NCI-H82 treated with DMSO at 0.1 percent for 48 hours (cell line): ENCODE measurements around the gene TNNI2.
"Not testable (repeated sequence)": the region's sequence is repeated elsewhere in the genome, so short reads cannot be mapped to it uniquely, and the experiment has no call there.

Experiments used
- DNase-seq: peaks from one replicate; lab custom pipeline; 2025; ENCODE audit not compliant: unreplicated experiment; lab: John Stamatoyannopoulos, UW

The TNNI2 gene

DNA sequence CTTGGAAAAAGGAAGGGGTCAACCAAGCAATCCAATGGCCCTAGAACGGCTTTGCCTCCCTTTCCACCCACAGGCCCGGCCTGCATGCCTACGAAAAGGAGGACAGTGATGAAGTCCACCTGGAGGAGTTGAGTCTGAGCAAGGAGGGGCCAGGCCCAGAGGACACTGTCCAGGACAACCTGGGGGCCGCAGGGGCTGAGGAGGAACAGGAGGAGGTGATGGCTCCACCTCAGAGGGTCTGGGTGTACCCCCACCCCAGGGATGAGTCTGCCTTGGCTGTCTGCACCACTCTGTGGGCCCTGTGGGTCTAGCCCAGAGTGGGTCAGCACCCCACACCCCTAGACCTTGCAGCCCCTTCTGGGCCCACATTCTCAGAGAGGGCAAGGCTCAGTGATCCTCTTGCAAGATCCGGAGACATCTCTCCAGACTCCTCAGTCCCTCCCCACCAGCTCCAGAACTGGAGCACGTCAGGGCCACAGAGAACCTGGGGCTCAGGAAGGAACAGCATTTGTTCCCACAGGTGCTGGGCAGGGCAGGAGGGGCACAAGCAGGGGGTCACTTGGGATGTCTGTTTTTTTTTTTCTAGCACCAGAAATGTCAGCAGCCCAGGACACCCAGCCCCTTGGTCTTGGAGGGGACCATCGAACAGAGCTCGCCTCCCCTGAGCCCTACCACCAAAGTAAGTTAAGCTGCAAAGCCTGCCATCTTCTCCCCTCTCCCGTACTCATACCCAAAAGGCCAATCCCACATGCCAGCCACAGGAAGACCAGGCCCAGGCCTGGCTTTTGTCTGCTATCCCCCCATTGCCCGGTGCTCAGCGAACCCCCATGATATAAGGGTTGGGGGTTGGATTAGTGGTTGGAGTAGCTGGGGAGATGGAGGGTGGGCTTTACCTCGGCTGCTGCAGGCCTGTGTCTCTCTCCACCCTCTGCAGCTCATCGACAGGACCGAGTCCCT, 44.8 kb downstream of the TNNI2 start:
- no peak for DNase-seq

DNA sequence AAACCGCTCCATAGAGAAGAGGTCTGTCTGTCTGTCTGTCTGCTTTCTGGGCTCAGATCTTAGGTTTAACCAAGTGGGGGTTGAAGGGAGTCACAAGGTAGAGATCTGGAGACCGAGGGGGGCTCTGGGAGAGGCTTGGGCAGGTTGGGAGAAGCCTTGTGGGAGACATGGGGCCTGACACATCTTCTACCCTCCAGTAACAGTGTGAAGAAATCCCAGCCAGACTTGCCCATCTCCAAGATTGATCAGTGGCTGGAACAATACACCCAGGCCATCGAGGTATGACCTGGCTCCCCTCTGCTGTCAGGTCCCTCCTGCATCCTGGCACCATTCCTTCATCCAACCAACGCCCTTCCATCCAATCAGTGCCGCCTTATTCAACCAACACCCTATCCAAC, 45.5 kb downstream of the TNNI2 start:
- no peak for DNase-seq

DNA sequence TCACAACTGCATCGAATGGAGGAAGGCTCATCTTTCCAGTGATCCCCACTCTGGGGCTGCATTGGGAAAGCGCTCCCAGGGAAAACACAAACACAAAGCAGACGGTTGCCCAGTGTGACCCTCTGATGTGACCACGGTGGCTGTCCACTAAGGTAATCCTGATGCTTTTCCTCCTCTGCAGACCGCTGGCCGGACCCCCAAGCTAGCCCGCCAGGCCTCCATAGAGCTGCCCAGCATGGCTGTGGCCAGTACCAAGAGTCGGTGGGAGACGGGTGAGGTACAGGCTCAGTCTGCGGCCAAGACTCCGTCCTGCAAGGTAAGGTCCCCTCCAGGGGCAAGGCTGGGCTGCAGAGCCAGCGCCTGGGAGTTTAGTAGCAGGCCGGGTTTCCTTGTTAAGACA, 47.8 kb downstream of the TNNI2 start:
- DNase-seq = not testable (repeated sequence)

DNA sequence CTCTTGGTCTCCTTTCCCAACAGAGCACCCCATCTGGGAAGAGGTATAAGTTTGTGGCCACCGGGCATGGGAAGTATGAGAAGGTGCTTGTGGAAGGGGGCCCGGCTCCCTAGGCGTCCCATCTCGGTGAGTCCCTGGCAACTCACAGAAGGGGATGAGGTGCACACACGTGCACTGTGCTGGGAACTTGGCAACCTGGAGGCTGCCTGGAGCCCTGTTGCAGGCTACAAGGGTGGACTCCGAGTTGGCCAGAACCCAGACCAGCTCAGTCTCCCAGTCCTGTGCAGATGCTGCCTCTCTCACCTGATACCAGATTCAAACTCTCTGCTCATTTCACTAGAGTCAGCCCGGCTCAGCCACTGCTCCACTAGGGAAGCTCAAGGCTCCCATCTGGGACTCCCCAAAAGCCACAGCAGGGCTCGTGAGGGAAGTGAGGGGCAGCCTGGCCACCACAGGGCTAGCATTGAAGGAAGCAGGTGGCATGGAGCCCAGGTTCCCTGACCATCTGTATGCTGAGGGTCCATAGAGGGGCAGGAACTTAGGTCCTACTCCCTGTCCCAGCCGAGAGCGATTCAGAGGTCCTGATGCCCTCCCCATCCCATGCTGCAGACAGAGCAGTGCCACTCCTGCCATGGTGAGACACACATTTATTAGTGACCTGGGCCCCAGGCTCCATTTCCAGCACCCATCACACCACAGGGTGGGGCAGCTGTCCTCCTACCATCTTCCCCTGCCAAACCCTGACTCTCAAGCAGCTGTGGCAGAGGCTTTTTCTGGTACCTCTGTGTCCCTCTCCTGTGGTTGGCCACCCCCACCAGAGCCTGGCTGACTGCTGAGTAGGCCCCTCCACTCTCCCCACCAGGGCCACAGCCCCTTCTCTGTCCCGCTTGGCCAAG, 48.9 kb downstream of the TNNI2 start:
- DNase-seq = no peak

DNA sequence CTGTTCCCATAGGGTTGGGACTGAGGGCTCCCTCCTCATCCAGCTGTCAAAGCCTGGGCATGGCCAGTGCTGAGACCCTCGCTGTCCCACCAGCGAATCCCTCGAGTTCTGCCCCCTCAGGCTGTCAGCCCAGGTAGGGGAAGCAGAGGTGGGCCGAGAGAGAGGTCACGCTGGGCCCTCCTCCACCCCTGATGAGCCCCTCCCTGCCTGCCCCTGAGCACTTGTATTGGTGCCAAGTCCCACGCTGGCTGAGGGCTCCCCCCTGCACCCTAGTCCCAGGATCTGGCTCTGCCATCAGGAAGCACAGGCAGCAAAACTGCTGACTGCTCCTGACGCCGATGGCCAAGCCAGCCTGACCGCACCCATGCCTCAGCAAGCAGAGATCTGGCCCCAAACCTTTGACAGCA, 49.6 kb downstream of the TNNI2 start:
- no peak for DNase-seq

DNA sequence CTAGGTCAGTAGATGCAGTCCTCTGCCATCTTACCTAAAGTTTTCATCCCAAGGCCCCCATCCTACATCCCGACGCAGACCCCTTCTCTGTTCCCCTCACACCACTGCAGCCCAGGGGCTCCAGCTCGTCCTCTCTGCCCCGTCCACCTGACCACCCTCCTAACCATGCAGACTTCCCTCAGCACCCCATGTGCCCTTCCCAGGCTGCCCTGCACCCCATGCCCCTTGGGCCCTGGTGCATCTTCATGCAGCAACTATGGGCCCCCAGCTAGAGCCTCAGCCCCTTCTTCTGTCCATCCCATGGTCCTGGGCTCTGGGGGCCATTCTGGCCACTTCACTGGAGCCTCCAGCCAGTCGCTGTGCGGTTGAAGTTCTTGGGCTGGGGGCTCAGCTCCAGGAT, 50.0 kb downstream of the TNNI2 start:
- DNase-seq = no peak

DNA sequence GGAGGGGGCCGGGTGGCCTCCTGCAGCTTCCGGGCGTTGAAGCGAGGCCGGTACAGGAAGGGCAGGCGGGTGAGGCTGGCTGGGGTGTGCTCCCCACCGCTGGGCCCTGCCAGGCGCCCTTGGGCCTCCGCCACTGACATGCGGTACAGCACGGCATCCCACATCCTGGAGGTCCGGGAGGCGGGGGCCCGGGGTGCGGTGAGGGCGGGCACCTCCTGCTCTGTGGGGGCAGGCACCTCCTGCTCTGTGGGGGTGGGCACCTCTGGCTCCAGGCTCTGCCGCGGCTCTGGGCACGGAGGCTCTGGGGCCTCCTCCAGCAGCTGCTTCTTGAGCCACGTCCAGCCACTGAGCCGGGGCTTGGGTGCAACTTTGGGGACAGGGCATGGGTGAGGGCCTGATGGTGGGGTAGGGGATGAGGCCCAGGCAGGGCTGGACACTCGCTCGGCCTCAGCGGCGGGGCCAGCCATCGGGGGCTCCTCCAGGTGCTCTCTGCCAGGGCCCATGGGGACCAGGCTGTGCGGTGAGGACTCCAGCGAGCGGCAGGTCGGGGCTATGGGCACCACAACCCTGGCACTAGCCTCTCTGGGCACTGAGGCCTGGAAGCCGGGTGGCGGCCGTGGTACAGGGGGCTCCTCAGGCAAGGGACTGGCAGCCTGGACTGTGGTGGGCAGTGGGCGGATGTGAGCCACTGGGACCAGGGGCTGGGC, 50.6 kb downstream of the TNNI2 start:
- no peak for DNase-seq

DNA sequence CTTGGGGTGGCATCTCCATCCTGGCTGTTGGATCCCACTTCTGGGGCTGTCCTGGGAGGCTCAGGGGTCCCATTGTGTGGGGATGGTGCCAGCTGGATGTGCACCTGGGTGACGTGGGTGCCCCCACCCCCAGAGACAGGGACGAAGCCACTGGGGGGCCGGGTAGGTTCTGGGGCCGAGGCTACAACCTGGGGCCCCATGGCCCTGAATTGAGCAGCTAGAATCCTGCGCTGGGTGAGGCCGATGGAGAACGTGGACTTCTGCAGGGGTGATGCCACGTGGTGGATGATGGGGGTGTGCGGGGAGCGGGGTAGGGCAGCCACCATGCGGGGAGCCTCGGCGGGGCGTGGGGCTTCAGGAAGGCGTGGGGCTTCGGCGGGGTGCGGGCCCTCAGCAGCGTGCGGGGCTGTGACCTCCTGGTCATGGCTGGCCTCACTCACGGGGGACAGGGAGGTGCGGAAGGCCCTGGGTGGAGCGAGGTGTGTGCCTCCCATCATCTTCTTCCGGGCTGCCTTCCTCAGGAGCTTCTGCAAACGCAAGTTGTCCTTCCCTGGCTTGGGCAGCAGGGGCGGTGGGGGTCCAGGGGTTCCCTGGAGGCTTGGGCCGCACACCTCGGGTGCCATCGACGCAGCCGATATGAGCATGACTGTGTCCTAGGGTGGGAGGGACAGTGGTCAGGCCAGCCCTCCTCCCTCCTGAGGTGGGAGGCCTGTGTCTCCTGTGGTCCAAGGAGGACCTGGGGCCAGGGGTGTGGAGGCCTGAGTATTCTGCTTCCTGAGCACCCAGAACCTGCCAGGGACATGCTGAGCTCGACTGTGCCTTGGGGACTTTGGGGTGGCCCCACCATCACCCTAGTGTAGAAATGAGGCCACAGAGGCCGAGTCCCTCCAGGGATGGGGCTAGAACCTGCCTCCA, 51.4 kb downstream of the TNNI2 start:
- no peak for DNase-seq
